GM19324 (cell line): Measurements from ENCODE around the gene HPS4.
"Not testable (repeated sequence)": the region's sequence is repeated elsewhere in the genome, so short reads cannot be mapped to it uniquely, and the experiment has no call there.

ENCODE experiments used
- ATAC-seq: cut with Tn5 transposase; IDR thresholded peaks from one replicate; pipeline ENCODE4 v1.9.1; 2021; ENCODE audit warnings: mild to moderate bottlenecking, moderate library complexity; ENCODE audit not compliant: unreplicated experiment, low FRiP score

Gene HPS4

DNA sequence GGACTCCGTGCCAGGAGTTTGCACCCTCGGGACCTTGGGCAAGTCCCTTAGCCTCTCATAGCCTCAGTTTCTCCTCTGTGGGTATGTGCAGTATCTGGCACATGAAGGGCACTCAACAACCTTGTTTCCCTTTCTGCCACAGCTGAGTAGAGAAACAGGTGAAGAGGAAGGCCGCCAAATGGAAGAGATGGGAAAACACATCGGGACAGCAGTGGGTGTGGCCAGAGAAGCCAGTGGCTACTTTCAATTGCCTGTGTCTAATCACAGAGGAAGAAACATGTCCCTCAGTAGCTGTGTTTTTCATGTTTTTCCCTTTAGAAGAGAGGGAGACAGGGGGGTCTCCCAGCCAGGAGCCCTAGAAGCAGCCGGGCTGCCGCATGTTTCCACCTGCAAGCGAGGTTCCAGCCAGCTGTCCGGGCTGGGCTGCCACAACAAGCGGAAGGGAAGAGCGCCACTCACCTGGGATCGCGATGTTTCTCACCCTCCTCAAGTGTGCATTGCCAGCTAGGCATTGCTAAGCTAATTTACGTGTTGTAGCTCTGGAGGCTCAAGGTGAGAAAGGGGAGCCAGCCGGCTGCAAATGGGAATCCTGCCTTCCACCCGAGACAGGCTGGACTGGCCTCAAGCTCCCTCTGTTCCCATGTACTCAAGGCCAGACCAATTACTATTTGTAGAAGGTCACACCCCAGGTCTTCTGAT lies 37.9 kb downstream of the HPS4 start:
- no peak for ATAC-seq

DNA sequence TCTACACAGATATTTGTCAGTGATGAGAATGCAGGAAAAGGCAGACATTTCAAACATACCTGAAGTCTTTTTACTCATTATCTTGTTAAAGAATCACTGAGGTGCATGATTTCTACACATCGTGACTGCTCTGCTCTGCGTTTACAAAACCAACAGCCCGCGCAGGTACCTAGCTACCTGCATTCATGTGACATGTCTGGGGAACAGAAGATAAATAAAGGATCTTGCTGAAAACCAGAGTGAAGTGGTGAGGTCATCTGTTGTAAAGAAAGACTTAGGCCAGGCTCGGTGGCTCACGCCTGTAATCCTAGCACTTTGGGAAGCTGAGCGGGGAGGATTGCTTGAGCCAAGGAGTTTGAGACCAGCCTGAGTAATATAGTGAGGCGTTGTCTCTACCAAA lies 38.8 kb downstream of the HPS4 start:
- ATAC-seq = no peak

DNA sequence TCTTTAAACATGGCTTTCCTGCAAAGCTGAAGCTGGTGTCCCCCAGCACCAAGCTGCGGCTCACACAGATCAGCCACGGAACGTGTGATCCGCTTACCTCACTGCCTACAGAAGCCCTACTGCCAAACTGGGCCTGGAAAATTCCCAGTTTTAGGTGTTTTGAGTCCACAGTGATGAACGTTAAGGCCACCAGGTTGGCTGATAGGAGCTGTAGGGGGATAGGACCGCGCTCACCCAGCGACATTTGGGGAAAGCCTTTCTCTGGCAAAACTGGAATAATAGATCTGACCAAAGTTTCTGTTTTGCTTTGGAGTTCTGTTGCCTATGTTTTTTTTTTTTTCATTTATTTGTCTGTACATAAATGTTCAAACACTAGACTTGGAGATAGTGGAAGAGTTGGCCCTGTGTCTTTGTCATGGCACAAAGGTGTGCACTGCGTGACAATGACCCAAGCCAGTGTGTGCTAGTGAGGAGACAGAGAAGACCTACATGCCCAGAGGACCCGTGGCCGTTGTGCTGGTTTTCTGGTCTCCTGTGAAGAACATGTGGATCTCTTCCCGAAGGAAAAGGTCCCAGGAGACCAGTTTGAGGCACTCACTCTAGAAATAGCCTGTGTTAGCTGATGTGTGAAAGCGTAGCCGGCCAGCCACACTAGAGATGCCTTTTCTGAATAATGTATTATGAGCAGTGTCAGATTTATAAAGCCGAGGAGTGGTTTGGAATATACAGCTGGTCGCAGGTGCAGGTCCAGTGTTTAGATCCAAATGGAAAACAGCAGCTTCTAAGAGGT lies 39.5 kb downstream of the HPS4 start:
- ATAC-seq = no peak

DNA sequence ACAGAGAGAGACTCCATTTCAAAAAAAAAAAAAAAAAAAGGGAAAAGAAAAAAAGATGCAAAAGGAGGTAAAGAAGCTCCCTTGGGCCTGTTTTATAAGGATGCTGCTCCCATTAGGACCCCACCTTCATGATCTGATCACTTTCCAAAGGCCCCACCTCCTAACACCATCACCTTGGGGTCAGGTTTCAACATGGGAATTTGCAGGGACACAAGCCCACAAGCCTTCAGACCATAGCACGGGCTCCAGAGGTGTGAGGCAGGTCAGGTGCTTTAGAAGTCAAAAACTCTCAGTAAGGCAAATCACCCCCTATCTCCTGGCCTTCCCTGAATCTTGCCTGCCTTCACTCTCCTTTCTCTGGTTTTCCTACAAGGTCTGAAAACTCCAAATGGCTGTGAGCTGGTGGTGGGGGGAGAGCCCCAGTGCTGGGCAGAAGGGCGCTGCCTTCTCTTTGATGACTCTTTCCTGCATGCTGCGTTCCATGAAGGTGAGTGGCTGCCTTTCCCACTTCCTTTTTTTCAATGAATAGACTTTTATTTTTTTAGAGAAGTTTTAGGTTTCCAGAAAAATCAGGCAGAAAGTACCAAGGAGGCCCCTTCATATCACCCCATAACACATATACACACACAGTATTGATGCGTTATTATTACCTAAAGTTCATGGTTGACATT lies 41.4 kb downstream of the HPS4 start:
- no peak for ATAC-seq

DNA sequence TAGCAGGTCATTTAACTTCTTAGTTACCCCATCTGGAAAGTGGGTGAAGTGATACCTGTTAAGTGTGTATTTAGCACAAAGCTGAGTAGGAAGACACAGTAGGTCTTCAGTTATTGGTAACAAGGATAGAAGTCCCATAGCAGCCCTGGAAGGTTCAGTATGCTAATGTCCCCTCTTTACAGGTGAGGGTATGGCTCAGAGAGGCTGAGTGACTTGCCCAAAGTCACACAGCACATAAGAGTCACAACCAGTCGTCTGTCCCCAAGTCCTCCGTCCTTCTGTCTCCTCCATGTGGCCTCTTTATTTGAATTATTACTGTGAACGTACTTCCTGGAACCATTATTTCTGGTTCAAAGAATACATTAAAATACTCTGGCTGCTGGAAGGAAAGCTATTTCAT lies 44.0 kb downstream of the HPS4 start:
- no peak for ATAC-seq

DNA sequence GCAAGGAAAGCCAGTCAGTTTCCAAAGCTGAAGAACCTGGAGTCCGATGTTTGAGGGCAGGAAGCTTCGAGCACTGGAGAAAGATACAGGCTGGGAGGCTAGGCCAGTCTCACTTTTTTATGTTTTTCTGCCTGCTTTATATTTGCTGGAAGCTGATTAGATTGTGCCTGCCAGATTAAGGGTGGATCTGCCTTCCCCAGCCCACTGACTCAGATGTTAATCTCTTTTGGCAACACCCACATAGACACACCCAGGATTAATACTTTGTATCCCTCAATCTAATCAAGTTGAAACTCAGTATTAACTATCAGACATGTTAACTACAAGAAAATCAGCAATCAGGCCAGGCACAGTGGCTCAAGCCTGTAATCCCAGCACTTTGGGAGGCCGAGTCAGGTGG lies 44.8 kb downstream of the HPS4 start:
- ATAC-seq = not testable (repeated sequence)

DNA sequence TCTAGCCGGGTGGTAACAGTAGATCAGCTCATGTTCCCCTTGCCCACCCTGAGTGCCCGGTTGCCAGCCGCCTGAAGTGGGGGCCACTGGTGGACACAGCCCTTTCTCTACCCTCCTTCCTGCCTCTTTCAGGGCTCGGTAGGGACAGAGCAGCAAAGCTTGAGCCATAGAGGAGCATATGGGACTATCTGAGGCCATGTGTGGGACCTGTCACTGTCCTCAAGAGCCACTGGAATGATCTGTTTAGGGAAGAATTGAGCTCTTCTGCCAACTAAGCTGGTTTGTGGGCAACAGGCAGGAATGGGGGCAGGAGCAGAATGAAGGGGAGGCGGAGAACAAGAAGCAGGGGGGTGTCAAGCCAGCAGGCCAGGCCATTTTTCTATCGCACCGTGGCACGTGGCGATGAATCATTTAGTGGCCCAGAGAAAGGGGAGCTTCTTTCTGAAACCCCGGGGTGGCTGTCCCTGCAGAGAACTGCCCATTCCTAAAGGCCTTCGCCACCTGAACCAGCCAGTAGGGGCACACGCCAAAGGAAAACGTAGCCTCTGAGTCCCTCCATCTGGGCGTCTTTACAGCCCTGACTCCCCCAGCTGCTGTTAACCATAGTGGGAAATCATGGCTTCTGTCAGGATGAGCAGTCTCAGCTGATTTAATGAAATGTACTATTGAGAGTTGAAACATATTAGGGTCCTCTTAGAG lies 45.7 kb downstream of the HPS4 start:
- no peak for ATAC-seq

DNA sequence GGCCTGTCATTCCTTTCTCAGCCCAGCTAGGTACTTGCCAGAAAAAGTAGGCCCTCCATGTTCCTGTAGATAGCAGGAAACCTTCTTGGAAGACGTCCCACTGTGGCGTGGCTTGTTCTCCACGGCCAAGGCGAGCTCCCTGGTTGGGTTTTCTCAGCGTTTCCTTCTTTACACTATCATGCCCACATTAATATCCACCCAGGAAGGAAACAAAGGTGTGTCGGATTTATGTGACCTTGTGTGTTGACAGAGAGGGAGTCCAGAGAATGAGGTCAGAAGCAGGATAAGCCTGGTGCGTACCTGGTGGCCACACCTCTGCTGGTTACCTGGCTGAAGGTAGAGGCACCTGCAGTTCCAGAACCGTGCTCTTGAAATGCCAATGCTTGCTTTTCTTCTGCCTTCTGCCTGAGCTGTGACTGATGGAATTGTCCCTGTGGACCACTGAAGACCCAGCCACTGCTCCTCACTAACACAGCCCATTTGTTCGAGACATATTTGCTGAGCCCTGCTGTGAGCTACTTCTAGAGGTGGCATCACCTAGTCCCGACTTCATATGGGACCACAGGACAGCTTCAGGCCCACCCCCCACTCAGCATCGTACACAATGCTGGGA lies 46.6 kb downstream of the HPS4 start:
- ATAC-seq = no peak

DNA sequence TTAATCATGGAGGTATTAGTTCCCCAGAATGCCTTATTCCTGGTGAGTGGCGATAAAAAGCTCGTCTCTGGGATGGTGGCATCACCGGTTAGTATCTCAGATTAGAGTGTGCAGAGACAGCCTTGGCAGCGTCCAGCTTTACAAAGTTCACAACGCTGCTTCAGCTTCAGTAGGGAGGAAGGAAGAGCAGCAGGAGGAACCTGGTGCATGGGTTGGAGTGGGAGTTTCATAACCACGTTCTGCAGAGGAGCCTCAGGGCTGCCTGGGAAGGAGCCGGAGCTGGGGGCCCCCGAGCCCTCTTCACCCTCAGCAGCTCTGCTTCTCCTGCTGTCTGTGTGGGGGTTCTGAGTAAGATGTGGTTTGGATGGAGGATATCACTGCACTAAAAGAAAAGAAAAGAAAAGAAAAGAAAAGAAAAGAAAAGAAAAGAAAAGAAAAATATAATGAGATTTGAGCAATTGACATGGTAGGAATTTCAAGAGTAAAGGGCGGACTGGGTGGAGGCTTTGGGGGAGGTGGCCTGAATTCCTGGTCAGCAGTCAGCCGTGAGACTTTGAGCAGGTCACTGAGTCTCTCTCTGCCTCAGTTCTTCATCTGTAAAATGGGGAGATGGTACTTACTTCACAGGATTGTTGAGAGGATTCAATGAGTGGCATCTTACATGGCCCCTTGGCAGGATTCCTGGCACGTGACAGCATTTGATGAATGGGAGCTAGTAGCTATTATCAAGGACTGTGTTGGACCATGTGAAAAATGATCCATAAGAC lies 48.1 kb downstream of the HPS4 start:
- ATAC-seq = no peak

DNA sequence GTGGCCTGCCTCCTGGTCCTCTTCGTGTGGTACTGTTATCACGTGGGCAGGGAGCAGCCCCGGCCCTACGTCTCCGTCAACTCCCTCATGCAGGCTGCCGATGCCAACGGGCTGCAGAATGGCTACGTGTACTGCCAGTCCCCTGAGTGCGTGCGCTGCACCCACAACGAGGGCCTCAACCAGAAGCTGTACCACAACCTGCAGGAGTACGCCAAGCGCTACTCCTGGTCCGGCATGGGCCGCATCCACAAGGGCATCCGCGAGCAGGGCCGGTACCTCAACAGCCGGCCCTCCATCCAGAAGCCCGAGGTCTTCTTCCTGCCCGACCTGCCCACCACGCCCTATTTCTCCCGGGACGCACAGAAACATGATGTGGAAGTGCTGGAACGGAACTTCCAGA lies 49.8 kb downstream of the HPS4 start:
- ATAC-seq = no peak

DNA sequence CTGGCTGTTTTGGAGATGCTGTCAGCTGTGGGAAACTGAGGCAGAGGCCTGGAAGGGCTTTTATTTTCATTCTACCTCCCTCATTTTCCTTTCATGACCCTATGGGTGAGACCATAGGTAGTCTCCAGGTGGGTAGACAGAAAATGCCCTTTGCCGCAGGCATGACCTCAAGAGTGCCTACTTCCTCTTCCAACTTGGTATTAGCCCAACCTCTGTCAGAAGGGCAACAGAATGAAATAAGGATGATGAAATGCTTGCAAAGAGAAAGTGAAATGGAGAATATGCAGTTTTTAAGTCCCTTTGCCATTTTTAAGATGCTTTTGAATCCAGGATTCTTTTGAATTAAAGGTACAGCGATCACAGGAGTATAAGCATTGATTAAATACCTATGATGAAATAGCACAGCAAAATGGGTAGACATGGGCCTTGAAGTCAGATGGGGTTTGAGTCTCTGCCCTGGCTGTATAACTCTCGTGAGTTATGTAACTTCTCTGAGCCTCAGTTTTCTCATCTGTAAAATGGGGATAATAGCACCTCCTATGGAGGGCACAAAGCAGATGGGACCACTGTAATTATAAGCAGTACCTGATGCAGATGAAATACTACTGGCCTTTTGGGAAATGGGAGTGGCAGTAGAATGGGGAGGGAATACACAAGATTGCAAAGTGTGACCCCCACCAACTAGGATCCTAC lies 50.8 kb downstream of the HPS4 start:
- no peak for ATAC-seq

DNA sequence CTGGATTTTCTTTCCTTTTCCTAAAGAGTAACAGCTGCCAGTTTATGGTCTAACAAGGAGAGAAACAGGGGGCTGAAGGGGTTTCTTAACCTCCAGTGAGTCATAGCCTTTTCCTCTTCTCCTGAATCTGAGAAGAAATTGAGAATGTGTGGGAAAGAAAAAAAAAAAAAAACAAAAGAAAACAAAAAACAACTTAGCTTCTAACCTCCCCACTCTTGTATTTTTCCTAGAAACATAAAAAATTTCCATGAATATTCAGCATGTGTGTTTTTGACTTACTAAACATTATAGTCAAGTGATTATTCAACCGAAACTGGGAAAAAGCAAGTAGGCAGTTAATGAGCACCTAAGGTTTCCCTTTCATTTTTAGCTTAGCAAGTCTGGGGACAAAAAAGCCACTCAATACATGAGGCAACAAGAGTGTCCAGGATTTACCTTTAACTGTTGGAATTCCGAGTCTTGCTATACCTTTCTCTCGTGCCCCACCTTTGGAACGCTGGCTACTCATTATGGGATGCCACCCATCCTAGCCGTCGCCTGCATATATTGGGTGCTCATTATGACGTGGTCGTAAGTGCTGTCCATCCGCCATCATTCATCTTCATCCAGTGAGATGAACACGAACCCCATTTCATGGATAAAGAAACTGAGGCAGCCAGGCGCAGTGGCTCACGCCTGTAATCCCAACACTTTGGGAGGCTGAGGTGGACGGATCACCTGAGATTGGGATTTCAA lies 52.2 kb downstream of the HPS4 start:
- no peak for ATAC-seq

DNA sequence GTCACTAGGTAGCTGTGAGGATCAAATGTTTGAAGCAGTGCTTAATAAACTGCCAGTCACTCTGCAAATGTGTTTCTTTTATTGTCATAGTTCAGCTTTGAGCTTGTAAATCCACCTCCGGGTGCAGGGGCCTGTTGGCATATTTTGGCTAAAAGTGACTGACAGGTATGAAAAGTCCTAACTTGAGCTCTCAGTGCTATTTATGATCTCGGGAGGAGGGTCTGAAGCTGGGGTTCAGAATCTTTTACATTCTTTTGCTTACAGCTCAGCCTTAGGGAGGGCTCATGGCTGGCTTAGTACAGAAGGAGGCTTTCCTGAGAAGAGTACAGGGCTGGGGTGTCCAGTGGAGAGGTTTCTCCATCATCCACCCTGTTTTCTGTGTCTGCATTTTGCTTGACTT lies 53.0 kb downstream of the HPS4 start:
- no peak for ATAC-seq

DNA sequence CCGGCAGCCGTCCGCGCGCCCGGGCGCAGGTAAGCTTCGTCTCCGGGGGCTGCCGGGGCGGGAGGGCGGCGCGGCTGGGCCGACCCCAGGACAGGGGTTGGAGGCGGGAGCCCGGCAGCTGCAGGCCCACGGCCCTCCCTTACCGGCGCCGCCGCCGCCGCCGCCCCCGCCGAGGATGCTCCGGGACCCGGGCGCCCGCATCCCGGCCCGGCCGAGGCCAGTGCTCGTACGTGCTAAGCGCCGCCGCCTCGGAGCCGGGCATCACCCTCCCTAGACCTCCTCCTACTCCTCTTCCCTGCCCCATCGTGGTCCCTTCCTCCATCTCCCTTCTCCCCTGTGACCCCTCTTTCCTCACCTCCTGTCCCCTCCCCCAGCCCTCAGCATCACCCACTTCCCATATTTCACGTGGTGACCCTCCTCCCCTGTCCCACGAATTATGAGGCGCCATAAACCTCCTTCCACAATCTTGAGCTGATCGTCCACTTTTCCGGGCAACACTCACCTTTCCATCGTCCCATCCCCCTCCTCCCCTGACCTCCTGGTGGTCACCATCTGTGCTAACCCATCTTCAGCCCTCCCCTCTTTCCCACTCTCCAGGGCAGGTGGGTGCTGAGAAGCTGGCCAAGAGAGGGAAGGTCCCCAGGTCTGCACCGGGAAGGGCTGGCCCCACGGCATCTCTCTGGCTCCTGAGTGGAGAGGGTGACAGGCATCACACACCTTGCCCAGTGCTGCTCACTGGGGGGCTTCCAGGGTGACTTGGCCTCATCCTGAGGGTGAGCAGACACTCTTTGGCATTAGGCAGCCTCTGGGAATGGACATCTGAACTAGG lies 53.9 kb downstream of the HPS4 start:
- ATAC-seq = peak; percentile 16

DNA sequence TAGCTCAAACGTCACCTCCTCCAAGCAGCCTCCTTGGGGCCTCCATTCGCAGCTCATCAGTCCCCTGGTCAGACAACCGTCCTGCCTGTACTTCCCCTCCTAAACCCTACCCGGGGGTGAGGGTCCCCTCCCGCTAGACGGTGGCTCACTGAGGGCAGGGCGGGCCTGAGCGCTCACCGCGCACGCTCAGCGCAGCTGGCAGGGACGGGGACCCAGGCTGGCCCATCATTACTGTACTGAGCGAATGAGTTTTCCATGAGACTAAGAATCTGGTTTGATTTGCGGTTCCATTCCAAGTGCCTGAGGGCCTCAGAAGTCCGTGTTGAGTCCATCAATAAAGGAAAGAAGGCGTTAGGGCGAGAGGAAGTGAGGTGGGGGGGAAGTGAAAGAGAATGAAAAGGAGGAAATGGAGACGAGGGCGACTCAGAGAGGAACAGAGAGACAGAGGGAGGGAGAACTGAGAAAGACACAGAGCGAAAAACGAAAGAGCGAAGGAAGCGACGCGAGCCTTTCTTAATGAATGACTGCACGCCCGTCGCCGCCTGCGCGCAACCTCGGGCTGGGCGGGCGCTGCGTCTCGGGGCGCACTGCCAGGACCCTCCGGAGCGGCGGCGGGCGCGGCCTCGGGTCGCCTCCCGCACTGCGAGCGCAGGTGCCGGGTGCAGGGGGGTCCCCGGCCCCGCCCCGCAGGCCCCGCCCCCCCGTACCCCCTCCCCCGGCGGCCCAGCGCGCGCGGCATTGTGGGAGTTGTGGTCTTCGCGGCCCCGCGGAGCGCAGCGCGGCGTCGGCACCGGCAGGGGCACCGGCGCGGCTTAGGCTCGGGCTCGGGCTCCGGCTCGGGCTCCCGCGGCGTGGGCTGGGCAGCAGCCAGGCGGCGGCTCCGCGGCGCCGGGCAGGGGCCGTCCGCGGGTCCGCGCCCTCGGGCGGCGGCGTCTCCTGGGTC lies 54.8 kb downstream of the HPS4 start, which contains the start of gene ASPHD2:
TSS of gene ASPHD2 (plus strand) at position 746 of the 943 bp plus-strand sequence. CDS start 4,356 bp downstream, outside the sequence.
- ATAC-seq = peak; percentile 73

DNA sequence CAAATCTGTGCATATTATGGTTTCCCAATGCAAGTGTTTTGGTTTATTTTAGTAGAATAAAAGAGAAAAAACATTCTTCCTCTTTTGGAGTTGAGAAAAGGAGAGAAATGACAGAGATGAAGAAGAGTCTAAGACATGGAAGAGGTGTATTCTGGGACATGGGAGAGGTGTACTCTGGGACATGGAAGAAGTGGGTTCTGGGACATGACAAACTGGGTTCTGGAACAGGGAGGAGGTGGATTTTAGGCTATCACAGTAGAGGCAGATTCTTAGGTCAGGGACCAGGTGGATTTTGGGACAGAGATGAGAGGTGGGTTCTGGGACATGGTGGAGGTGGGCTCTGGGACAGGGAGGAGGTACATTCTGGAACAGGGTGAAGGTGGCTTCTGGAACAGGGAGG lies 56.7 kb downstream of the HPS4 start:
- ATAC-seq = no peak

DNA sequence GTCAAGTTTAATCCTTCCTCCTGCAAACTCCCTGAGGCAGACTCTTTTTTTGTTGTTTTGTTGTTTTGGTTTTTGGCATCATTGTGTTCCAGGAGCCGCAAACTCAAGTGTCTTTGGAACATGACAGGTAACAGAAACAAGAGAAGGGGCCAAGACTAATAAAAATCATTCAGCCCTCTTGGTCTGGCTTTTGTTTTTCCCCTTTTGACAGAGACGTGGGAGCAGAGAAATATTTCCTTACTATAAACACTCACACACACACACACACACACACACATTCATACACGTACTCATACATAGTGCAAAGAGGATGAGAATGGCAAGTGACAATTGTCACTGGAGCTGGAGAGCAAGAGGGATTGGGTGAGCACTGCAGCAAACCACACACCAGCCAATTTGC lies 65.0 kb downstream of the HPS4 start:
- no peak for ATAC-seq
